GM21619 (cell line): ENCODE data around the gene PDE6B.
"Not testable (repeated sequence)": the region's sequence is repeated elsewhere in the genome, so short reads cannot be mapped to it uniquely, and the experiment has no call there.

Experiments
- ATAC-seq: cut with Tn5 transposase; IDR thresholded peaks from one replicate; pipeline ENCODE4 v1.9.1; 2021; ENCODE audit not compliant: unreplicated experiment

The PDE6B gene

DNA sequence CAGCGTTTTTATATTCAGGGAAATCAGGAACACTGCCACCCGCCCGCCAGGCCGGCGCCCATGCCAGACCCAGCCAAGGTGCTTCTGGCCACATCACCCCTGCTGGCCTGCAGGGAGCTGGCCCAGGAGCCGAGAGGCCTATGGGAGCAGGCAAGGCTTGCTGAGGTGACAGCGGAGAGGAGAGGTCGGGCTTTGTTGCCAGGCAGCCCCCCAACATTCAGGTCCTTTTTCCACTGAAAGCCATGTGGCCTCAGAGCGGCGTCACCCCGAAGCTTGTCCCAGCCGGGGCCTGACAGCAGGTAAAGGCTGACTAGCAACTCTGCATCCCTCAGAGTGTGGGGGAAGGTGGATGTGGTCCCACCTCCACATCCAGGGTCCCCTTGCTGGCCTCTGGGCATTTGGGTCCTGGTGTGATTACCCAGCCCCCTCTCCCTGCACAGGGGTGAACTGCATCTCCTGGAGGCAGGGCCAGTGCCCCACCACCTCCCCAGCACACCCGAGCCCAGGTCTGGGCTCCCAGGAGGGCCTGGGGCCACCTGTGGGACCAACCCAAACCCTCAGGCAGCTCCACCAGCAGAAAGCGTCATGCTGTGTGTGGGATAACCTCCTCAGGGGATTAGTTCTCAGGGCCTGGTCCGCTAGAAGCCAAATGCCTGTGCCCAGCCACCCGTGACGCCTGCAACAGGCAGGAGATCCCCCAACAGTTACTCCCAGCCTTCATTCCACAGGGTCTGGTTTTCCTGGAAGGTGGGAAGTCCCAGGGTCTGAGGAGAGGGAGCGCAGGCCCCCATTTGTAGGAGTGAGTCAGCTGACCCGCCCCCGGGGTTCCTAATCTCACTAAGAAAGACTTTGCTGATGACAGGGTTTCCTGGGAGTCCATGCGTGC lies at the start of gene PDE6B:
Gene PDE6B (plus strand): TSS at position 869 of the 886 bp plus-strand sequence. CDS start 54 bp downstream, outside the sequence.
- ATAC-seq = no peak

DNA sequence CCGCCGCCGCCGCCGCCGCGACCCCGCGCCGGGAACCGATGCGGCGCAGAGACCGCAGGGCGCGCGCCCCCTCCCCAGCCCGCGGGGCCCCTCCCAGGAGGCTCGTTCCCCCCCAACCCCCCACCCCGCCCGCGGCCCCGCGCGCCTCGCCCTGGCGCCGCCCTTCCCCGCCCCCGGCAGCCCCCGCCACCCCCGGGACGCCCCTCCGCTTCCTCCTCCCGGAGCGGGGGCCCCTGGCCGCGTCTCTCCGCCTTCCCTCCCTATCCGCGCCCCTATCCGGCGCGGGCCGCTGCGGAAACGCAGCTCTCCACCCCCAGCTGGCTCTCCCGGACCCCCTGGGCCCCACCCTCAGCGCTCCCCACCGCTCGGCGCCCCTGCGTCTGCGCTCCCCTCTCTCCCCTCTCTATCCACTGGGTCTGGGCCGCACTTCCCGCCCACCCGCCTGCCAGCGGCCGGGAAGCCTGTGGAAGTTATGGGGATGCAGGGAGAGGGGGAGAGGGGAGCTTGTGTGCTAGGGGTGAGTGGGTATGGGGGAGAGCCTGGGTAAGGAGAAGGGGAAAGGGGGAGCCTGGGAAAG lies 49.0 kb upstream of the PDE6B start, which contains the start of gene TMEM271:
Gene TMEM271 (minus strand): TSS at position 51 of the 577 bp plus-strand sequence. CDS start 233 bp downstream, outside the sequence.
- no peak for ATAC-seq

DNA sequence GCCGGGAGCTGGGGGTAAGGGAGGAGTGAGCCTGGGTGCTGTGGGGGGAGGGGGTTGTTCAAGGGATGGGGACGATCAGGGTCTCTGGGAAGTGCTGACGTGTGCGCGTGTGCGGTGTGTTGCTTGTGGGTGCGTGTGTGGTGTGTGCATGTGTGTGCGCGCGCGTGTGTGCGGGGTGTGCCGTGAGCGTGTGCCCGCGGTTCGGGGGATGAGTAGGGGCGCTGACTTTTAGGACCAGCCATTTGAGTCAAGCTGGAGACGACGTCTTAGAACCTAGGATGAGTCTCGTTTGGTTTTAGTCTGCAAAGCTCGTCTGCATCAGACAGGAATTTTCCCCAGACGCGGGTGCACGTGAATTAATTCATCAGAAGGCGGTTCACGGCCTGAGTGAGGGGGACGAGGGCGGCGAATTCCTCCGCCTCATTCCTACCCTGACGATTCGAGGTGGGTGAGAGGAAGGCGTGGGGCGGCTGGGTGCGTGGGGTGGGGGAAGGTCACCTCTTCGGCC lies 48.3 kb upstream of the PDE6B start:
- ATAC-seq = no peak

DNA sequence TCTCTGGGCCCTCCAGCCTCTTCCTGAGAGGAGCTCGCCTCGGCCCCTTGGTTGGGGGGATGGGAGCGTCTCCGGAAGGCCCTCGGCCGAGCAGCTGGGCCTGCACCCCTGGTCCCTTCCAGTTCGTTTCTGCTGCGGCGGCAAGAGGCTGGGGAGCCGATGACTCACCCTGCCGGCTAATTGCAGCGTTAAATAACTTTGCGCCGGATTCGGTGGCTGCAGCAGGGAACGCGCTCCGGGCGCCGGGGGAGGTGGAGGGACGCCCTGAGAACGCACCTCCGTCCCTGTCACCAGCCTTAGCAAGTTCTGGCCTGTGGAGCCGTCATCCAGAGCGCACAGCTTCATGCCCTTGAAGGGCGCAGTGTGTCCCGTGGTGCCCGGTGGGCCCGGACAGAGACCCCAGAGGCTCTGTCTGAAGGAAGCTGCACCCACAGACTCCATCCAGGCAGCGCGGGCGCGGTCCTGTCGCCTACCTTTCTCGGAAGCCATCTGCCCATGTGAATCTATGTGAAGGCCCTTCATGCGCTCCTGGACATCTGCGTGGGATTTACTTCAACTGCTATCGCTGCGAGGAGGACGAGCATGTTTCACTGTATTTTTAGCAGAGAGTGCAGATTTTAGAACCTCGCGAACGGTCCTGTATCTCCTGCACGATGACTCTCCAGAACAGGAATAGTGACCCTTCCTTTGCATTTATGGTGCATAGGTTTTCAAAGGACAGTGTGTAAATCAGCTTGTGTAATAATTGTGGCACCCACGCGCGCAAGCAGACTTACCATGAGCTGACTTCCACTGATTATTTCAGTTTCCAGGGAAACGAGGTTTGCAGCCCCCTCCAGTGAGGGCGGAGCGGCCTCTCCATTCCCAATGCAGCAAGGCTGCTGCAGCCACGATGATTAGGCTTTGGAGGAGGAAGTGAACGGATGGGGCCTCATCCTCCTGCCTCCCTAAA lies 47.6 kb upstream of the PDE6B start:
- no peak for ATAC-seq

DNA sequence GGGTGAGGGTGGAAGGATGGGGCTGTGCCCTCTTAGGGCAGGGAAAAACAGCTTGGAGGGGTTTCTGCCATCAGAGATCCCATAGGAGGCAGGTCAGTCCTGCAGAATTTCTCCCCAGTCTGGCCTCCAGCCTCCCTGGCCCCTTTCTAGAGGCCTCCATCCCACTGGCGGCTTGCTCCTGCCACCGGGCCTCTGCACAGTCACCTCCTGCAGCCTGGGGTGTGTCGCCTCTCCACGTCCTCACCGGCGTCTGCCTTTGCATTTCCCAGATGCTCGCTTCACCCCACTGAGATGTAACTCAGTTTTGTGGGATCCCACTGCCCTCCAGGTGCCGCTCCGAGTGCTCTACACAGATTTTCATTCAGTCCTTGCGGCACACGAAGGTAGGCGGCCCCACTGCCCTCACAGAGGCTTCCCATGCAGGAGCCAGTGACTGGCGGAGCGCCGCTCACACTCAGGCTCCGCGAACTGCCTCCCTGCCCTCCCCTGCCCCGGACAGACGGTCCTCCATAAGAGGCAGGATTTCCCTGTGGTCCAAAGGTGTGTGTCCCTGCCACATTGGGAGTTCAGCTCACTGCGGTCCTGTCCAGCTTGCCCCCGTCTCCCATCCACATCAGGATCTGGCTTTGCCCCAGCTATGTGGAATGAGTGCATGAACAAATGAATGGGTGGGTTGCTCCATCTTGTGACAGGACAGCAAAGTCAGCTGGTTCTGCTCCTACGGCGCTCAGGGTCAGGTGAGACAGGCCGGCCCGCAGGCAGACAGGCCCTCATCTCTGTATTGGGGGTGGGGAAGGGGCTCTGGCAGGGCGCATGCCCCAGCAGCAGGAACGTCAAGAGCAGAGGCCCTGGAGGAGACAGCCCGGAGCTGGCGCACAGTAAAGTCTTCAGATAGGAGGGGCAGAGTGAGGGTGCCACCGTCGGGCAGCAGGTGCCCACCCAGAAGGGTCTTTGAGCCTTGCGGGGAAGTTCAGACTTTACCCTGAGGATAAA lies 46.6 kb upstream of the PDE6B start:
- ATAC-seq = no peak

DNA sequence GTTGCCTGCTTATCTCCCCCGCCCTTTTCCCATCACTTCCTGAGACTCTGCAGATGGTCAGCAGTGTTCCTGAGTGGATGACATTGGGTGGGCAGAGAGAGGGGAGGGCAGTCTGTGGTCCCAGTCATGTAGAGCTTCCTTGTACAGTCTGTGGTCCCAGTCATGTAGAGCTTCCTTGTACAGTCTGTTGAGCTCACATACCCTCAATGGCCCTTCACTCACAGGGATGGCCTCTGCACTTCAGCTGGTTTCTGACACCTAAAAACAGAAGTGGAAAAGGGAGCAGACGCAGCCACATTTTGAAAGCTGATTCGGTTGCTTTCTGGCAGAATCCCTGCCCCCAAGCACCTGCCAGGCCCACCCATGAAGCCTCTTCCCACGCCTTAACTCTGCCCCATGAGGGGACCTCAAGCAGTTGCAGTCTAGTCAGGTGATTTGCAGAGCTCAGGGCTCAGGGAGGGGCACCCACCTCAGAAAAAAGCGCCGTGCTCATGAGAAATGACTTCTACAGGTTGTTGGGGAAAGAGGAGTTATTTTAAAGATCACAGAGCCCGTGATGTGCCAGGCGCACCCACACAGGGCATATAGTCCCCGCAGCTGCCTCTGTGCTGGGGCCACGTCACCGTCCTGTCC lies 45.7 kb upstream of the PDE6B start:
- ATAC-seq = no peak

DNA sequence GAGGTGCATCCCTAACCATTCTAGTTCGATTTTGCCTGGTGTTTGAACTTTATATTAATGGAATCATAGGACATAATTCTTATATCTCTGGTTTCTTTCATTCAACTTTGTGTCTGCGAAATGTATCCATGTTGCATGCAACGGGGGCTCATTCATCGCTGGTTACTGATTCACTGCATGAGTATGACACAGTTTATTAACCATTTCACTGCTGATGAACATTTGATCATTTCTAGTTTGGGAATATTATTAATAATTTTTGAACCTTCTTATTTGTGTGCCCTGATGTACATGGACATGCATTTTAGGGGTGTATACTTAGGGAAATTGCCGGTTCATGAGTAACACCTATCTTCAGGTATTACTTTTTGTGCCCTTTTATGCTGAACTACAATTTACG lies 44.2 kb upstream of the PDE6B start:
- no peak for ATAC-seq

DNA sequence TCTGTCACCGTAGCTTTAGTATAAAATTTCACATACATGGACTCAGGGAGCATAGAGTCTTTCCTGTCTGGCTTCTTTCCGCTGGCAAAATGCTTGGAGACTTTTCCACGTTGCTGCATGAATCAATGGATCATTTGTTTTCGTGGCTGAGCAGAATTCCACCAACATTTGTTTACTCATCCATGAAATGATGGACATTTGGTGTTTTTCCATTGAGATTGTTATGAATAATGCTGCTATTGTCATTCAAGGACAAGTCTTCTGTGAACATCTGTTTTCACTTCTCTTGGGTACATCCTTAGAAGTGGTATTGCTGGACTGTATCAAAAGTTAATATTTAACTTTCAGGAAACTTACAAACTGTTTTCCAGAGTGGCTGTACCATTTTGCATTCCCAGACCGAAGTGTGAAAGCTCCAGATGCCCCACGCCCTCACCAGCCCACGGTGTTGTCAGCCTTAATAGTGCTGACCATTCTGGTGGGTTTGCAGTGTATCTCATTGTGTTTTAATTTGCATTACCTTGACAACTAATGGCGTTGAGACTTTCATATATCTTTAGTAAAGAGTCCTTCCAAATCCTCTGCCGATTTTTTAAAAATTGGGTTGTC lies 43.5 kb upstream of the PDE6B start:
- ATAC-seq = no peak

DNA sequence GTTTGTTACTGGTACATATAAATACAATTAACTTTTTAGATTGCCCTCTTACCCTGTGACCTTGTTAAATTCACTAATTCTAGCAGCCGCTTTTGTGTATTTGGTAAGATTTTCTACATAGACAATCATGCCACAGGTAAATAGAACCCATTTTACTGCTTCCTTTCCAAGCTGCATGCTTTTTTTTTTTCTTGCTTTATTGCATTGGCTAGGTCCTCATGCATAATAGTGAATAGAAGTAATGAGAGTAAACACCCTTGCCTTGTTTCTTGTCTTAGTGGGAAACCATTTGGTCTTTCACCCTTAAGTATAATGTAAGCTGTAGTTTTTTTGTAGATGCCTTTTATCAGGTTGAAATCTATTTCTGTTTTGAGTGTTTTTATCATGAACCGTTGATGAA lies 41.6 kb upstream of the PDE6B start:
- no peak for ATAC-seq

DNA sequence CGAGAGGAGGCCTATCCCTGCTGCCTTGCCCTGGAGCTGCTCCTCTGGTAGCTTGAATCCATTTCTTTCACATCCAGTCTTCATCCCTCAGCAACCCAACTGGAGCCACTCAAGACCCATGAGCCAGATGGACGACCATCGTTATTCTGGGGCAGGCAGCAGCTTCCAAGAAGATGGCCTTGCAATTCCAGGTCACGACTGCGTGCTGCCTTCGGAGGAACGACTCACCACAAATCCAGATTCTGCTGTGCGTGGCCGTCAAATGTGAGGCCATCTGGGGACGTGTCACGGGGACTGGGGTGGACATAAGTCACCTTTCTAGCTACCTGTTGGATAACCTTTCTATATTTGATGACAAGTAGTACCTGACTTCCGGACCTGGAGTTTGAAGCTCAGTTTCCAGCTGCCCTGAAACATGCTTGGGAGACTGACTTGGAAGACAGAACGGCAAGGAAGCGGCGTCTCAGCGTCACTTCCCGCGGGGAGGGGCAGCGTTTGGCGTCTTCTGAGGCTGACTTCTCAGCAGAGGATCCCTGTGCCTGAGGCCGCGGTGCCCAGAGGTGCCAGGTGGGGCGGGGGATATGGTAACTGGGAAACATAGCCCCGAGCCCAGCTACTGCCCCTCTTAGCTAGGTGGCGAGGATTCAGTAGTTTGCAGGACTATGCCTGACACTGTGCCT lies 37.6 kb upstream of the PDE6B start:
- no peak for ATAC-seq

DNA sequence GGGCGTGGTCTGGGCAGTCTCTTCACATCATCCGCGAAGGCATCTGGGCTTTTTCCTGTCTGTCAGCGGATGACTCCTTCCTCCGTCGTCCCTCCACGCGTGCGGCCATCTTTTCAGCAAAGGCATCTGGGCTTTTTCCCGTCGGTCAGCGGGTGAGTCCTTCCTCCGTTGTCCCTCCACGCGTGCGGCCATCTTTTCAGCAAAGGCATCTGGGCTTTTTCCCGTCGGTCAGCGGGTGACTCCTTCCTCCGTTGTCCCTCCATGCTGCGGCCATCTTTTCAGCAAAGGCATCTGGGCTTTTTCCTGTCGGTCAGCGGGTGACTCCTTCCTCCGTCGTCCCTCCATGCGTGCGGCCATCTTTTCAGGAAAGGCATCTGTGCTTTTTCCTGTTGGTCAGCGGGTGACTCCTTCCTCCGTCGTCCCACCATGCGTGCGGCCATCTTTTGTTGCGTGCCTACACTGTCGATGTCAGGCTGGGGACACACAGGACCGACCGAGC lies 37.0 kb upstream of the PDE6B start:
- ATAC-seq = no peak

DNA sequence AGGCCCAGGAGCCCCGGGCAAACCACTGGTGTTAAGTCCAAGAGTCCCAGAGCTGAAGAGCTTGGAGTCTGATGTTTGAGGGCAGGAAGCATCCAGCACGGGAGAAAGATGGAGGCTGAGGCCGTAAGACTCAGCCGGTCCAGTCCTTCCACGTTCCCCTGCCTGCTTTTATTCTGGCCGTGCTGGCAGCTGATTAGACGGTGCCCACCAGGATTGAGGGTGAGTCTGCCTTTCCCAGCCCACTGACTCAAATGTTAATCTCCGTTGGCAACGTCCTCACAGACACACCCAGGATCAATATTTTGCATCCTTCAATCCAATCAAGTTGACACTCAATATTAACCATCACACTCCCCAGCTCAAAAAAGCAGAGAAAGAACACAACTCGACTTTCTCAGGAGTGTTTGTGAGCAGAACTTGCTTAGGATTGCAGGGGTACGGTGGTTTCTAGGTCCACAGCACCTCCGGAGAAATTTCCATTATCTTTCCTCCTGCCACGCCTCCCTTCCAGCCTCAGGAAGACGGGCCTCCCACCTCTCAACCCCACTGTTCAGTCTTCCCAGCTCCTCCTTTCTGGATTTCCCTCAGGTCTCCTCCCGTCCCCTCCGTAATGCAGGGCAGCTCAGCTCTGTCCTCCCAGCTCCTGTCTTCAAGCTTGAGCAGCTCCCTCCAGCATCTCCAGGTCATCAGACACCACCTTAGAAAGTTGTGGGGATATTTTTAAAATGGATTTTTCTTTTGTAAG lies 36.0 kb upstream of the PDE6B start:
- no peak for ATAC-seq

DNA sequence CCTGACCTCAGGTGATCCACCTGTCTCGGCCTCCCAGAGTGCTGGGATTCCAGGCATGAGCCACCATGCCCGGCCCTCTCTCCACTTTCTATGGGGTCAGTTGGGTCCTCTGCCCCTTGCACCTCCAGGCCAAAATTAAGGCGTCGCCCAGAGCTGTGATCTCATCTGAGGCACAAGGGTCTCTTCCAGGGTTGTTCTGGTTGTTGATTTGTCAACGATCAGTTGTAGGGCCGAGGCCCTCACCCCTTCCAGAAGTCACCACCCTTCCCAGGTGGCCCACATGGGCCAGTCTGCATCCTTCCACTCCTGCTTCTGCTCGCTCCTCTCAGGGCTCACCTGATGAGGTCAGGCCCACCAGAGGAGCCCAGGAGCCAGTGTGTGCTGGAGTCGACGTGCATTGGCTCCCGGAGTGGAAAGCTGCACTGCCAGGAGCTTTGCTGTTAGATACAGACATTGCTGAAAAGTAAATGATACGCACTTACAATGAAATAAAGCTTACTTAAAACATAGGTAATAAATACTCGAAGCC lies 35.0 kb upstream of the PDE6B start:
- no peak for ATAC-seq

DNA sequence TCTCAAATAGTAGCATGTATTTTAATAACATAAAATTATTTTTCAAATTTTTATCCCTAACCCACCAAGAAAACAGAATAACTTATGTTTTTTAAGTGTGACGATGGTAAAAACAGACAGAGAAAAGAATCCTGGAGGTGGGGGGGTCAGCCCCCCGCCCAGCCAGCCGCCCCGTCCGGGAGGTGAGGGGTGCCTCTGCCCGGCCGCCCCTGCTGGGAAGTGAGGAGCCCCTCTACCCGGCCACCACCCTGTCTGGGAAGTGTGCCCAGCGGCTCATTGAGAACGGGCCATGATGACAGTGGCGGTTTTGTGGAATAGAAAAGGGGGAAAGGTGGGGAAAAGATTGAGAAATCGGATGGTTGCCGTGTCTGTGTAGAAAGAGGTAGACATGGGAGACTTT lies 33.2 kb upstream of the PDE6B start:
- not testable (repeated sequence) for ATAC-seq

DNA sequence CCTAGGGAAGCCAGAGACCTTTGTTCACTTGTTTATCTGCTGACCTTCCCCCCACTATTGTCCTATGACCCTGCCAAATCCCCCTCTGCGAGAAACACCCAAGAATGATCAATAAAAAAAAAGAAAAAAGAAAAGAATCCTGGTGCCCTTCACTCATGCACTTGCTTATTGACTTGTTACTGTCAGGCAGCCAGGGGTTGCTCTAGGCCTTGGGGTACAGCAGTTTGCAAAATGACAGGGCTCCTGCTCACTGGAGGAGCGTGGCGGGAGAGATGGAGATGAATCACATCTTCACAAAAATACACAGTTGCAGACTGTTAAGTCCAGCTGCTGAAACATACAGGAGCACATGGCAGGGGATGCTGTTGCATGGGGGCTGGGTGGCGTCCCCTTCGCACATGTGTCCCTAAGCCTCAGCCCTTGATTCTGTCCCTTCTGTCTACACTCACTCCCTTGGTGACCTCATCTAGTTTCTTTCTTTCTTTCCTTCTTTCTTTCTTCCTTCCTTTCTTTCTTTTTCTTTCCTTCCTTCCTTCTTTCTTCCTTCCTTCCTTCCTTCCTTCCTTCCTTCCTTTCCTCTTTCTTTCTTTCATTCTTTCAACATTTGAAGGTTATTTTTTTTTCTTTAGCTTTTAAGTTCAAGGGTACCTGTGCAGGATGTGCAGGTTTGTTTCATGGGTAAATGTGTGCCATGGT lies 32.4 kb upstream of the PDE6B start:
- ATAC-seq = no peak

DNA sequence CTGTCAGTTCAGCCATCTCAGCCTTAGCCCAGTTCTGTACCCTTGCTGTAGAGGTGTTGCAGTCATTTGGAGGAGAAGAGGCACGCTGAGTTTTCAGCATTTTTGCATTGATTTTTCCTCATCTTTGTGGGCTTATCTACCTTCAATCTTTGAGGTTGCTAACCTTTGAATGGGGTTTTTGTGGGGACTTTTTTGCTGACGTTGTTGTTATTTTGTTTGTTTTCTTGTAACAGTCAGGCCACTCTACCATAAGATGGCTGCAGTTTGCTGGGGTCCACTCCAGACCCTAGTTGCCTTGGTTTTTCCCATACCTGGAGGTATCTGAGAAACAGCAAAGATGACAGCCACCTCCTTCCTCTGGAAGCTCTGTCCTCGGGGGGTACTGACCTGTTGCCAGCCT lies 26.4 kb upstream of the PDE6B start:
- no peak for ATAC-seq

DNA sequence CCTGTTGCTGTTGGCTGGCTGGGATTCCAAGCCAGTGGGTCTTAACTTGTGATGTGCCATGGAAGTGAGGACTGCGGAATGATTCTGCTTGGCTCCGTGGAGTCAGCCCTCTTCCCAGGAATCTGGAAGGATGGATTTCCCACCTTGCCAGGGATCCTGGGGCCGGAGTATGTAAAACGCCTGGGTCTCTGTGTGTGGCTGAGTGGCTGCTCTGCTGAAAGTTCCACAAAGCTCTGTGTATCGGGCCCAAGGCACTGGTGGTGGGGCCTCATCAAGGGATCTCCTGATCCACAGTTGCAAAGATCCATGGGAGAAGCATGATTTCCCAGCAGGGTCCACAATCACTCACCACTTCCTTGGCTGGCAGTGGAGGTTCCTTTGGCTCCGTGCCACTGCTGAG lies 25.2 kb upstream of the PDE6B start:
- no peak for ATAC-seq
